GM23248 (cell line): ENCODE data around the gene GCSH. TPM values are rescaled to one million over a fixed set of nuclear protein-coding genes. Genes with fewer than 3 reads are reported as not detected.
"Not testable (repeated sequence)": the region's sequence is repeated elsewhere in the genome, so short reads cannot be mapped to it uniquely, and the experiment has no call there.

Experiments
- DNase-seq: peaks from one replicate; pipeline ENCODE4 v3.0.0-alpha.2; 2015
- H2AFZ ChIP-seq: fragments of 200-600 bp; sonication (generic); 2 replicates; pipeline ENCODE4 v1.6.1; 2016; ENCODE audit warnings: antibody characterized with exemption
- H3F3A ChIP-seq: fragments of 200-600 bp; sonication (generic); 2 replicates; pipeline ENCODE4 v1.6.1; 2016; ENCODE audit warnings: mild to moderate bottlenecking, antibody characterized with exemption, mixed run types; ENCODE audit not compliant: insufficient read depth
- H3K27ac ChIP-seq: fragments of 200-600 bp; sonication (generic); 2 replicates; pipeline ENCODE4 v1.5.1; 2016; ENCODE audit warnings: mild to moderate bottlenecking
- H3K27me3 ChIP-seq: fragments of 200-600 bp; sonication (generic); replicated peaks from 2 replicates; pipeline ENCODE4 v1.6.1; 2016; ENCODE audit warnings: mild to moderate bottlenecking; ENCODE audit not compliant: insufficient read depth
- H3K36me3 ChIP-seq: fragments of 200-600 bp; sonication (generic); 2 replicates; pipeline ENCODE4 v1.6.1; 2016; ENCODE audit warnings: low read depth, mild to moderate bottlenecking
- H3K4me1 ChIP-seq: fragments of 200-600 bp; sonication (generic); 2 replicates; pipeline ENCODE4 v1.6.1; 2016; ENCODE audit warnings: mild to moderate bottlenecking; ENCODE audit not compliant: insufficient read depth
- H3K4me2 ChIP-seq: fragments of 200-600 bp; sonication (generic); one replicate; pipeline ENCODE4 v1.6.1; 2016; ENCODE audit warnings: mild to moderate bottlenecking; ENCODE audit not compliant: unreplicated experiment
- H3K4me3 ChIP-seq: fragments of 200-600 bp; sonication (generic); 2 replicates; pipeline ENCODE4 v1.5.1; 2016; ENCODE audit warnings: mild to moderate bottlenecking
- H3K79me2 ChIP-seq: fragments of 200-600 bp; sonication (generic); 2 replicates; pipeline ENCODE4 v1.6.1; 2016; ENCODE audit warnings: mild to moderate bottlenecking; ENCODE audit not compliant: insufficient read depth
- H3K9ac ChIP-seq: fragments of 200-600 bp; sonication (generic); 2 replicates; pipeline ENCODE4 v1.6.1; 2016; ENCODE audit warnings: mild to moderate bottlenecking
- H3K9me2 ChIP-seq: fragments of 200-600 bp; sonication (generic); 2 replicates; pipeline ENCODE4 v1.6.1; 2016; ENCODE audit warnings: mixed run types, mild to moderate bottlenecking, moderate library complexity; ENCODE audit not compliant: insufficient read depth
- H3K9me3 ChIP-seq: fragments of 200-600 bp; sonication (generic); one replicate; pipeline ENCODE4 v1.6.1; 2017; ENCODE audit warnings: low read depth
- H4K20me1 ChIP-seq: fragments of 200-600 bp; sonication (generic); 2 replicates; pipeline ENCODE4 v1.6.0; 2016; ENCODE audit not compliant: insufficient read depth
- EZH2 ChIP-seq: fragments of 200-600 bp; sonication (generic); IDR thresholded peaks from 2 replicates; pipeline ENCODE4 v1.6.1; 2018; ENCODE audit warnings: antibody characterized with exemption, mild to moderate bottlenecking; ENCODE audit not compliant: insufficient read depth, poor library complexity, severe bottlenecking
- EZH2phosphoT487 ChIP-seq: fragments of 200-600 bp; sonication (generic); IDR thresholded peaks from 2 replicates; pipeline ENCODE4 v1.6.1; 2018; ENCODE audit warnings: antibody characterized with exemption, moderate library complexity, mild to moderate bottlenecking, low read depth; ENCODE audit not compliant: insufficient read depth
- WGBS, 2 experiments: methylation state at CpG; one replicate each; pipeline ENCODE4 v1.1.6; 2015 to 2017; ENCODE audit warnings: low lambda C conversion rate in 2 of 2, low coverage in 1 of 2; ENCODE audit errors: missing lambda C conversion rate in 2 of 2; 5-methylcytosine and 5-hydroxymethylcytosine counted together
- in situ Hi-C: fragments of 300-500 bp; cut with MboI; formaldehyde crosslinking; loops from 2 replicates; pipeline ENCODE4 v1.15.0; 2020
- polyA plus RNA-seq: library from polyadenylated mRNA; unstranded; fragments of >200 nt; fragmentation: Nextera tagmentation; extraction: Ambion mirVana; gene quantifications from 2 replicates; pipeline ENCODE4 v1.2.1, GENCODE V29; 2016
- total RNA-seq: library from RNA; depleted of rRNA; stranded (reverse); fragments of >200 nt; shearing (Covaris generic); gene quantifications from 2 replicates; pipeline ENCODE4 v1.2.3, GENCODE V29; 2014

GCSH gene
- total and polyA plus RNA-seq, 2 experiments from 2014 or later: 26.3 to 57.0 TPM

- Histone ChIP-seq H3K36me3 (no peaks in the 10 kb centered on the region), H3K9ac (no peak overlapping the region), H3K9me2 (no peaks in the 10 kb centered on the region), H4K20me1 (no peaks in the 10 kb centered on the region), H3K4me2 (no peak overlapping the region), H3K9me3 (no peaks in the 10 kb centered on the region), H2AFZ (no peak overlapping the region), H3K27me3 (no peaks in the 10 kb centered on the region), H3K27ac (no peak overlapping the region), H3K4me1 (no peaks in the 10 kb centered on the region), H3K4me3 (no peak overlapping the region), H3F3A (no peaks in the 10 kb centered on the region), H3K79me2 (no peaks in the 10 kb centered on the region)
- WGBS, 2 experiments: 41 to 52% methylated on average over 5 to 11 of the region's 11 CpGs
- TF ChIP-seq EZH2 (no peak), EZH2phosphoT487 (no peak)
- DNase-seq: no peak
- in situ Hi-C loops: no loop called here
Measured at GRCh38 chr16:81117436-81117835, 21.2 kb upstream of the GCSH start.

- no peak for TF ChIP-seq EZH2
- TF ChIP-seq EZH2phosphoT487: no peak
- Histone ChIP-seq H3K36me3 (no peaks in the 10 kb centered on the region), H2AFZ (no peak overlapping the region), H3K4me2 (no peak overlapping the region), H3F3A (no peaks in the 10 kb centered on the region), H3K9ac (no peak overlapping the region), H4K20me1 (no peaks in the 10 kb centered on the region), H3K79me2 (no peaks in the 10 kb centered on the region), H3K27ac (no peak overlapping the region), H3K27me3 (no peaks in the 10 kb centered on the region), H3K9me2 (no peaks in the 10 kb centered on the region), H3K4me3 (no peak overlapping the region), H3K9me3 (no peaks in the 10 kb centered on the region), H3K4me1 (no peaks in the 10 kb centered on the region)
- in situ Hi-C loops: no loop called here
- DNase-seq: no peak
- 35 to 68% methylated on average over 4 to 9 of the region's 9 CpGs for WGBS, 2 experiments
Measured at GRCh38 chr16:81116285-81116684, 20.1 kb upstream of the GCSH start.

- Histone ChIP-seq H3K9me3 (no peaks in the 10 kb centered on the region), H3K27me3 (no peaks in the 10 kb centered on the region), H3K27ac (no peak overlapping the region), H4K20me1 (no peaks in the 10 kb centered on the region), H3K36me3 (no peaks in the 10 kb centered on the region), H2AFZ (no peak overlapping the region), H3K4me1 (no peaks in the 10 kb centered on the region), H3K79me2 (no peaks in the 10 kb centered on the region), H3K4me2 (no peak overlapping the region), H3K4me3 (no peak overlapping the region), H3K9ac (no peak overlapping the region), H3K9me2 (no peaks in the 10 kb centered on the region), H3F3A (no peaks in the 10 kb centered on the region)
- WGBS, 2 experiments: 62 to 76% methylated on average over 4 of the region's 4 CpGs
- no peak for TF ChIP-seq EZH2
- TF ChIP-seq EZH2phosphoT487: no peak
- no peak for DNase-seq
- in situ Hi-C loops: no loop called here
Measured at GRCh38 chr16:81112453-81112852, 16.3 kb upstream of the GCSH start.

- H3K36me3 ChIP-seq, H4K20me1 ChIP-seq, H2AFZ ChIP-seq, H3K9ac ChIP-seq, H3K4me3 ChIP-seq, H3F3A ChIP-seq, H3K9me3 ChIP-seq, in situ Hi-C loops, H3K4me1 ChIP-seq, H3K27me3 ChIP-seq, H3K27ac ChIP-seq, DNase-seq, H3K4me2 ChIP-seq, H3K79me2 ChIP-seq, H3K9me2 ChIP-seq: not testable (repeated sequence)
- 64 to 71% methylated on average over 6 of the region's 6 CpGs for WGBS, 2 experiments
Measured at GRCh38 chr16:81109274-81109673, 13.1 kb upstream of the GCSH start.

- H3F3A ChIP-seq: no peaks in the 10 kb centered on the region
- H3K4me3 ChIP-seq: no peak overlapping the region
- H3K4me2 ChIP-seq: no peak overlapping the region
- no peak for TF ChIP-seq EZH2
- TF ChIP-seq EZH2phosphoT487: no peak
- no peaks in the 10 kb centered on the region for H4K20me1 ChIP-seq
- WGBS, 2 experiments: 67 to 73% methylated on average over 11 of the region's 11 CpGs
- no peaks in the 10 kb centered on the region for H3K36me3 ChIP-seq
- no peaks in the 10 kb centered on the region for H3K9me3 ChIP-seq
- no peak for DNase-seq
- no peaks in the 10 kb centered on the region for H3K79me2 ChIP-seq
- H3K9ac ChIP-seq: no peak overlapping the region
- in situ Hi-C loops: no loop called here
- H3K27ac ChIP-seq: no peak overlapping the region
- no peaks in the 10 kb centered on the region for H3K27me3 ChIP-seq
- no peak overlapping the region for H2AFZ ChIP-seq
- H3K4me1 ChIP-seq: no peaks in the 10 kb centered on the region
- no peaks in the 10 kb centered on the region for H3K9me2 ChIP-seq
Measured at GRCh38 chr16:81107511-81107910, 11.3 kb upstream of the GCSH start.
